HG03064 (cell line): ENCODE data around the gene PBLD.
"Not testable (repeated sequence)": the region's sequence is repeated elsewhere in the genome, so short reads cannot be mapped to it uniquely, and the experiment has no call there.

Experiments used
- ATAC-seq: cut with Tn5 transposase; IDR thresholded peaks from one replicate; pipeline ENCODE4 v1.9.1; 2021; ENCODE audit warnings: low read depth; ENCODE audit not compliant: unreplicated experiment

The PBLD gene

DNA sequence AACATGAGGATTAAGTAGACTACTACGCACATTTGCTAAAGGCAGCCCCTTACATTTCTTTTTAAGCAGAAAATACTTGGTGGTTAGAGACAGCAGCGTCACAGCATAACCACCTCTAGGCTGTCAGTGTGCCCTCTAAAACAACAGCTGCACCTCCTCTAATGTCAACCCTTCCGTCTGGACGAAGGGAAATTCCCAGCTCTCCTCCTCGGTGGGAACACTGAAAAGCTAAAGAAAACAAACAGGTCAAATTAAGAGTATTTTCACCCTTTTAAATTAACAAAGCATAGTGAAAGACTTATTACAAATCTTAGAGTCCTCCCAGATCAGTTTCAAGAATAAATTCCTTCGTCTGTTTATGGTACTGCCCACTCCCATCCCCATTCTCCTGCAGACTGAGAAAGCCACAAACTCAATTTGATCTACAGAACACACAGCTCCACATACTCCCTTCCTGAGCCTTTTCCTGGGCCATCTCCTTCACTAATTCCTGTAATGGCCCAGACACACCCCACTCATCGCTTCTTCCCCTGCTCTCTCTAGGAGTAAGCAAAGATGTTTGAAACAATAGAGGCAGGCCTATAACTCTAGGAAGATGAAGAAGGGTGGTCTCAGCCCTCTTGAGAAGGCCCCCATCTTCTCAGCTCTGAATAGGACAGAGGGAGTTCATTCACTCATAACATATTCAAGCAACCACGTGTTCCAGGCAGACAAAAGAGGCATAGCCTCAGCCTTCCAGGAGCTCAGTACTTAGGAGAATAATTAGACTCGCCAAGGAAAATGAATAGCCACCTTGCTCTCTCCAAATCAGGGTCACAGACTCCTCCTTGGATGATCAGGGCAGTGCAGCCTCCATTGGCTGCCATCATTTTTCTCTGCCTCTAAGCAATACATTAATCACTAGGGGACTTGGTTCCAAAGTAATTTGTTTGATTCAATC lies 48.4 kb downstream of the PBLD start:
- no peak for ATAC-seq

DNA sequence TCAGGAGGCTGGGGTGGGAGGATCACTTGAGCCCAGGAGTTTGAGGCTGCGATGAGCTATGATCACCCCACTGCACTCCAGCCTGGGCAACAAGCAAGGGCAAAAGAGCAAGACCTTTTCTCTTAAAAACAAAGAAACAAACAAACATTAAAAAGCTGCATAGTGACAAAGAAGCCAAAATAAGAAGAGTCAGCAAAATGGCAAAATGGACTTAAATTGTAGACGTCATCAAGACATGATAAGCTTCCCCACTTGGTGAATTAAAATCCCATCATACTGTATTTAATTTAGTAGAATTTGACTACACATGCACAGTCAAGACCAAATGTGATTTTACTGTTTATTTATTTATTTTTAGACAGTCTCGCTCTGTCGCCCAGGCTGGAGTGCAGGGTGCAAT lies 52.0 kb downstream of the PBLD start:
- no peak for ATAC-seq

DNA sequence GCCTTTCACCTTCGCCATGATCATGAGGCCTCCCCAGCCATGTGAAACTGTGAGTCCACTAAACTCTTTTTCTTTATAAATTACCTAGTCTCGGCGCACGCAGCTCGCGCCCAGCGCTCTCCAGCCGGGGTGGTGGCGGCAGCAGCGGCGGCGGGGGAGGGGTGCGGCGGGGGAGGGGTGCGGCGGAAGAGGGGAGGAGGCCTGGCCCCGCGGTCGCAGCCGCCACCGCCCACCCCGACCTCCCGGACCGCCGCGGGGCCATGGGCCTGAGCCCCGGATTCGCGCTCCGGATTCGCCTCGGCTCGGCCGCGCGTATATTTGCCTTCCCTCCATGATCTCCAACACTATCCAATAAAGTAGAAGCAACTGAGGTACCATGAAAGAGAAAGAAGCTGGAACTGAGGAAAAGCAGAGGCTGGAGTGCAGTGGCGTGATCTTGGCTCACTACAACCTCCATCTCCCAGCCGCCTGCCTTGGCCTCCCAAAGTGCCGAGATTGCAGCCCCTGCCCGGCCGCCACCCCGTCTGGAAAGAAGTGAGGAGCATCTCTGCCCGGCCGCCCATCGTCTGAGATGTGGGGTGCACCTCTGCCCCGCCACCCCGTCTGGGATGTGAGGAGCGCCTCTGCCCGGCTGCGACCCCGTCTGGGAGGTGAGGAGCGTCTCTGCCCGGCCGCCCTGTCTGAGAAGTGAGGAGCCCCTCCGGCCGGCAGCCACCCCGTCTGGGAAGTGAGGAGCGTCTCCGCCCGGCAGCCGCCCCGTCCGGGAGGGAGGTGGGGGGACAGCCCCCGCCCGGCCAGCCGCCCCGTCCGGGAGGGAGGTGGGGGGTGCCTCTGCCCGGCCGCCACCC lies 53.6 kb downstream of the PBLD start:
- ATAC-seq = not testable (repeated sequence)

DNA sequence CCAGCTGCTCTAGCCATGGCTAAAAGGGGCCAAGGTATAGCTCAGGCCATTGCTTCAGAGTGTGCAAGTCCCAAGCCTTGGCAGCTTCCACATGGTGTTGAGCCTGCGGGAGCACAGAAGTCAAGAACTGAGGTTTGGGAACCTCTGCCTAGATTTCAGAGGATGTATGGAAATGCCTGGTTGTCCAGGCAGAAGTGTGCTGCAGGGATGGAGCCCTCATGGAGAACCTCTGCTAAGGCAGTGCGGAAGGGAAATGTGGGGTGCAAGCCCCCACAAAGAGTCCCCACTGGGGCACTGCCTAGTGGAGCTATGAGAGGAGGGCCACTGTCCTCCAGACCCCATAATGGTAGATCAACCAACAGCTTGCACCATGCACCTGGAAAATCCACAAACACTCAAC lies 54.9 kb downstream of the PBLD start:
- not testable (repeated sequence) for ATAC-seq

DNA sequence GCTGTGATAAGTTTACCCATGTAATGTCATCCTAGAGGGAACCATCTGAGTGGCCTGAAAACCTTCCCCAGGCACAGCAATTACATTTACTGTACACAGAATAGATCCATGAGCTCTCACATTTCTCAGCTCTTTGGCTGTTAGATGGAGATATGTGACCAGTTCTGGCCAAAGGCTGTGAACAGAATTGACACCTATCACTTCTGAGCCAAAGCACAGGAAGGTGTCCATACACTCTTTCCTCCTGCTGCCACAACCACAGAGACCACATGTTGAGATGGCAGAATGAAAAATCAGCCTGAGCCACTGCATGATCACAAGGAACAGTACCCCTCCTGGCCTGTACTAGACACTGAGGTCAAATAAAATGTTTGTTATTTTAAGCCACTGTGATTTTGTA lies 56.5 kb downstream of the PBLD start:
- no peak for ATAC-seq

DNA sequence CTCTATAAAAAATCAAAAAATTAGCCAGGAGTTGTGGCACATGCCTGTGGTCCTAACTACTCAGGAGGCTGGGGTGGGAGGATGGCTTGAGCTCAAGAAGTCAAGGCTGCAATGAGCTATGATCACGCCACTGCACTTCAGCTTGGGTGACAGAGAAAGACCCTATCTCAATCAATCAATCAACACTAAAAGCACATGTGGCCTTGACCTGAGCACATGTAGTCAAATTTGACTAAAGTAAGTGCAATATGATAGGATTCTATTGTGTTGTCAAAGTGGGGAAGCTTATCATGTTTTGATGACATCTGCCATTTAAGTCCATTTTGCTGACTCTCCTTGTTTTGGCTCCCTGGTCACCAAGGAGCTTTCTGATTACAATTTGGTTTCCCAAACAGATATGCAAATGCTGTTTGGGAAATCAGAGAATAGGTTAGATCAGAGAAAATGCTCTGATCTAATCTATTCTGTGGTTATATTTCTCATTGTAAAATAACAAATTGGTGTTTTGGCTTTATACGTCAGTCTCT lies 57.1 kb downstream of the PBLD start:
- no peak for ATAC-seq

DNA sequence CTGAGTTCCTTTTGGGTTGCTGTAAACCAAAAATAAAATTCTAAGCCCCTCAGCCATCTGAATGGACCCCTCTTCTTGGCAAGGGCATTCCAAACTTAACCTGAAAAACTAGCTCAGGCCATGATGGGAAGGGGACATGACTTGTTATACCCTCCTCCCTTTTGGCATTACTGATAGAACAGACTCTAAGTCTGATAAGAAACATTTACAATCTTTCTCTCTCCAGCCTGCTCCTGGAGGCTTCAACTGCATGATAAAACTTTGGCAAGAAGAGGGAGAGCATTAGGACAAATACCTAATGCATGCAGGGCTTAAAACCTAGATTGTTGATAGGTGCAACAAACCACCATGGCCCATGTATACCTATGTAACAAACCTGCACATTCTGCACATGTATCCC lies 59.9 kb downstream of the PBLD start:
- no peak for ATAC-seq

DNA sequence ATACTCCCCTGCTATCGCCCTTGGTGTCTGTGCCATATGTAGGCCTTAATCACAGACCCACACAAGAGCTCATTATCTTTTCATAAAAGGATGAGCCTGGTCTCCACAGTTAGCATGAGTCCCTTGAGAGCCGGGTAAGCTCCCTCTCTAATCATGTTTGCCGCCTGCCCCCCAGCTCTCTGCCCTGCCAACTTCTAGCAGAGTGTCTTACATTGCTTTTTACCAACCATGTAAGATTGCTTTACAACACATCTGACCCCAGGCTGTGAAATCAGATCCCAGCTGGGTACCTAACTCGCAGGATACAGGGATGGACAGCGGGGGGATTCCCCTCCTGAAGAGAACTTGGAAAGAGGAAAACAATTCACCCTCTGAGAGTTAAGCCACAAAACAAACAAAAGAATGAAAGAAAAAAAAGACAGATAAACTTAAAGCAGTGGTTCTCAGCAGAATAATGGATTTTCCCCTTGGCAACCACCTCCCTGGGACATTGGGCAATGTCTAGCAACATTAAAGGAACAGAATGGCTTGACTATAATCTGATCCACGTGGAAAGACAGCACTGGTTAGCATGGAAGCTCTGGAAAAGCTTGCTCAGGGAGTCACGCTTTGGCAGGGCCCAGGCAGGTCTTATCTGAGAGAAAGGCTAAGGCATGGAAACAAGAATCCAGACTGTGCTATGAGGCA lies 61.4 kb downstream of the PBLD start:
- ATAC-seq = no peak

DNA sequence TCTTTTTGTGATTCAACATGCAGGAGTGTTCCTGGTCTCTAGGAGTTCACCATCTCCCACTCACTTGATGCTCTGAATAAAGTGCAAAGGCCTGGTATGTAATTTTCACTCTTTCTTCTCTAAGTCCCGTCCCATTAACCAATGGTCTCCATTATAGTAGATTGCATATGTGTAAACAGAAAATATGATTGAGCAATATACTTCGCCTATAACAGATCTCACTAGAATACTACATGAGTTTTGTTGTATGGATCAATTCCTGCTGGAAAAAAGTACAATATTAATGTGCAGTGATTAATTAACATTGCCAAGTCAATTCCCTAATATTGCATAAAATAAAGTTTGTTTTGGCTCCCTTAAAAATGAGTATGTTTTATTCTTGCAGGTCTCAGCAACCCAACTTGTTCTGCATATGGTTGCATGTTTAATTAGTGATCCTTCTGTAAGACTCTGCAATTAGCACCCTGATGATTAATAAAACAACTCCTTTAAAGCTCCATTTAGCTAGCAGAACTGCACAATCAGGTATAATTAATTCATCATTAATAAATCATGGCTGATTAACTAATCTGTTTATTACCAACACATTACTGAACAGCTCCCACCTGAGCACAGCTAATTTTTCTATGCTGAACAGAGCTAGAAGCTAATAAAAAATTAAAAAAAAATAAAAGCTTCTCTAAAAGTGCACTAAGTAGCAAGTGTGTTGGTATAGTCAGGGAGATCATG lies 63.0 kb downstream of the PBLD start:
- ATAC-seq = no peak

DNA sequence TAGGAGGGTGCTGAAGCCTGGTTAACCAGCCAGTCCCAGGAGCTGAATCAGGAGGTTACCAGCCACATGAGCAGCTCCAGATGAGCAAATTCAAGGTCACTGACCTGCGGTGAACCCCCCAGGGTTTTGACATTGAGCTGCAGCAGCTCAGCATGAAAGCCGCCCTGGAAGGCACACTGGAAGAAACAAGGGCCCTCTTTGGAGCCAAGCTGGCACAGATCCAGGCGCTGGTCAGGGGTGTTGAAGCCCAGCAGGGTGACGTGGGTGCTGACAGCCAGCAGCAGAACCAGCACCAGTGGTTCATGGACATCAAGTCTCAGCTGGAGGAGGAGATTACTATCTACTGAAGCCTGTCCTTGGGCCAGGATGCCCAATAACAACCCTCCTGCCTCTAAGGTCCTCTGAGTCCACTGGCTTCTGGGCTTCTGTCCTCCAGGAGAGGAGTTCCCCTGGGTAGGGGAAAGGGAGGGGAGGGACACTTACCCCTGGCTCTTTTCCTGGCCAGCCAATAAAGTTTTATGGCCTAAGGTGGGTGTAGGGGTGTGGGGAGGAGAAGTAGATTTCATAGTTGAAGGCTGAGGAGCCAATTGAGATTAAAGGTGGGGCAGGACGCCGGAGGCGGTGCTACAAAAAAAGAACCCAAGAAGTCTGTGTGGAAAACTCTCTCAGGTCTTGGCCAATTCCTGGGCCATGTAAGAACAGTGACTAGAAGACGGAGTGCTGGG lies 71.4 kb downstream of the PBLD start:
- ATAC-seq = no peak

DNA sequence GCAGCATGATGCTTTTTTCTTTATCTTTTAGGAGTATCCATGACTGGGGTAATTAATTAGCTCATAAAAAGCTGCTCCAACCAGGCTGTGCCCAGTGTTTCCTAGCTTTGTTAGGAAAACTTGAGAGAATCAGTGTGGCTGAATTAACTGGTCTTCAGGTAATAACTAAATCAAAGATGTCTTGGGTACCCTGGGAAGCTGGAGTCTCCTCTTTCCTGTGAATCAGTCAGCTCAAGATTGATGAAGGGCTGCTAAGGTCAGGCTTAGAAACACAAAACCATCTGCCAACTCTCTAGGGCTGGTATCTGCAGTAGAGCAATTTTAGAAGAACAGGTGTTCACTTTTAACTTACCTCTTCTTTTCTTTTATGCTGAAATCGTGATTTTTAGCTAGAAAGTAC lies 79.4 kb downstream of the PBLD start:
- ATAC-seq = no peak

DNA sequence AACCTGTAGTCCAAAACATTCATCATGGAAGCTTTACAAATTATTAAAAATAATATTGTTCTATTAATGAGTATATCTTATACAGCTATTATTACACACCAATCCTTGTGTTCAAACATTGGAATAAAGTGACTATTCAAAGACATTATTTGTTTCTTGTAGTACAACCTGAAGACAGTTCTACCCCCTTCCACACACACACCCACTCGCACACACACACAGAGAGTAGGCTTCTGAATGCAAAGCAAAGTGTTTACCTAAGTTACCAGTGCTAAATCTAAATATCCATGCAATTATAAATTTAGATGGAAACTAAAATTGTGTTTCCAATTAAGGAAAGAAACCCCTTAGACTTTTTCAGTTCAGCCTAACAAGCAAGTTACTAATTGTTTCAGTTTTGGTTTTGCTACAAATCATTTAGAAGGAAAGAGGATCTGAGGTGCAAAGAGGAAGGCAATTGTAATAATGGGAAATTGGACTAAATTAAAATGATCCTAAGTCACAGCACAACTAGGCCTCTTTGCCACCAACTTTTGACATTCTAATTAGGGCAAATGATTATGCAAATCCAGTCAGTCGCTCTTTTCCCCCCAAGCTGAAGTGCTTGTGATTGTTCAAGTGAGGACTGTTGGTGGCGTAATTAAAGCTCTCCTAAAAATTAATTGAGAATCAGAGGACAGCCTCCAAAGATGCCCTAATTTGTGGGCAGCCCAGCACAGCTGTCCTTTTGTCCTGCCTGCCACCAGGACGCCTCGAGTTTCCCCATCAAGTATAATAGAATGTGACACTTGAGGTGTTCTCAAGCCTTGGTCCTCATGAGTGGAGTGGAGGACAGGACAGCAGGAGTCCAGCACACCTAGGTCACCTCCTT lies 80.9 kb downstream of the PBLD start:
- ATAC-seq = no peak

DNA sequence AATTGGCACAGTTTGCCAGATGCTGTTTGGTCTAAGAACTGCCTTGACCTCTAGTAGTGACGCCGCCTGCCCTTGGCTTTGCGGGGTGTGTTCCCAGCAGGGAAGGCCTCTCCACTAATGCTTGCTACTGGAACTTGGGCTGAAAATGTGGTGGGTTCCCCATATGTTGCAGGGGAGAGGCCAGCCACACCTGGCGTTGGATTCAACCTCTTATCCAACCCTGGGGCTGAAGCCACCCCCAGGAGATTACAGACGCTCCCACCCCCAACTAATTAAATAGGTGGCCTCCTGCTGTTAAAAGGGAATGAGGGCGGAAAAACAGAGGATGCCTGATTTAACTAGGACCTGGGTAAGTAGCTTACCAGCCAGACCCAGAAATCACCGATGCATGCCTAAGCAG lies 81.6 kb downstream of the PBLD start:
- no peak for ATAC-seq

DNA sequence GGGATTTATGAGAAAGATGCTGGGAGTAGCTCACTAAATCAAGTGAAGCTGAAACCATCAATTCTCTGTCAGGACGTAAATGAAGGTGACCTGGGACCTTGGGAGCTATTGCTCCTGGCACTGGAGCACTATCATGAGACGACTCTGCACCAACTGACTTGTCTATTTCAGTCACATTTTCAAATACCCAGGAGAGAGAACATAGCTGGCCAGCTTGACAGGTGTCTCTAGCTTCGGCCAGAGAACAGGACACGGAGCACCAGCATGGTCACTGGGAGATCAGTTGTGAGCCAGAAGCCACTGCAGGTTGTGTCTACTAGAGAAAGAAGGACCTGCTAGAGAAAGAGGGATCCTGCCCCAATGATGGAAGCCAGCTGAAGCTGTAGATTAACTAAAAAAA lies 83.4 kb downstream of the PBLD start:
- no peak for ATAC-seq

DNA sequence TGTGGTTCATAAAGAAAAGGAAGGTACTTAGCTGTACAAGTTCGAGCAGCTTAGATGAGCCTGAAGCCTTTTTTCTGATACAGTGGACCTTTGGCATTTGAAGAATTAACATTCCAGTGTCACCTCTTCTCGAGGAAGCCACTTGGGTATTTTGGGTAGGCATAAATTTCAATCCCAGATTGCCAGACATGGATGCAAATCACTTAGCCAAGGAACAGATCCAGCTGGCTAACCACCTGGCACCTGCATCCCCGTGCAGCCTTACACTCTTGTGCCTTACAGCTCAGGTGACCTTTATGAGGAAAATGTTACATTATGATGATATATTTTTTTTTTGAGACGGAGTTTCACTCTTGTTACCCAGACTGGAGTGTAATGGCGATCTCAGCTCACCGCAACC lies 84.8 kb downstream of the PBLD start:
- no peak for ATAC-seq

DNA sequence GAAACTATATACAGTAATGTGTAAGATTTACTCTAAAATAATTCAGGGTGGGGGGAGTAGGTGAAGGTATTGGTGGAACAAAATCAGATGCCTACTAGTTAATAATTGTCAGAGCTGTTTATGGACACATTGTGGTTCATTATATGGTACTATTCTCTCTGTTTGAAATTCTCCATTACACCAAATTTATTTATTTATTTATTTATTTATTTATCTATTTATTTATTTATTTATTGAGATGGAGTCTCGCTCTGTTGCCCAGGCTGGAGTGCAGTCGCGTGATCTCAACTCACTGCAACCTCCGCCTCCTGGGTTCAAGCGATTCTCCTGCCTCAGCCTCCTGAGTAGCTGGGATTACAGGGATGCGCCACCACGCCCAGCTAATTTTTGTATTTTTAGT lies 86.3 kb downstream of the PBLD start:
- not testable (repeated sequence) for ATAC-seq

DNA sequence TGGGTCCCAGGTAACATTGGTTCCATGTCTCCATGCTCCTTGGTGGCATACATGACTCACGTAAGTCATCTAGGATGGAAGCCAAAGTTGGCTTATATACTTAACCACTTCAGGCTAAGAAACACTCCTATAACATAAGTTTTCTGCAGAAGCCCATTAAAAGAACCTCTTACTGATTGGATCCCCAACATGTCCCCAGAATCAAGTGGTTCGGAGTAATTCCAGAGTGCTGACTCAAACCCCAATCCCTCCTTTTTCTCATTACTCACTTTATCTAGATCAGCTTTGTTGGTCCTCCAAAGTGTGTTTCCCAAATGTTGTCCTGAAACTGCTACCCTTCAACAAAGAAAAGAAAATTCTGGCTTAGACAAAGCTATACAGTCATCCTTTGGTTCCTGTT lies 90.7 kb downstream of the PBLD start:
- no peak for ATAC-seq

DNA sequence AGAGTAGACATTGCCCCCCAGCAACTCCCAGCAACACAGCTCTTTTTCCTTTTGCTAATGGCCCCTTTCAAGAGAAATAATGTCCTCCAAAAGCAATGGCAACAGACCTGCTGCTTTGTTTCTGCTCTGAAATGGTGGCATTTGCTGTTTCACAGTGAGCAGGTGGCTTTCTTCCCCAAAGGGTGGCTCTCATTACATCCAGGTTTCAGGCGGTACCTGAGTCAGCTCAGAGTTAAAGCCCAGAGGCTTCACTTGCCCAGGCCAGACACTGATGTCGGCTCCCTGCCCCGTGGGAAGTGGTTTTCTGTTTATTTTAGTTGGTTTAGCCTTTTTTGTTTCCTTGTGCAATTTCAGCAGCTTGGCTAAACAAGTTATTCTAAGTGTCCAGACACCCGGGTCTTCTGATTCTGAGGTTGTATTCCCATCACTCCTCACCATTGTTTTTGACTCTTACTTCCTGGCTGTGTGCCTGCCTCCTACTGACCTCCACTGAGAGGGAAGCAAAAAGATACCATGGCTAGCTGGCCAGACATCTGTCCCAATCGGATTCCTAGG lies 93.1 kb downstream of the PBLD start:
- ATAC-seq = no peak
